Neural crest cell (in vitro differentiated cells): Measurements from ENCODE around the gene SLC38A5. TPM values are rescaled to one million over a fixed set of nuclear protein-coding genes. Genes with fewer than 3 reads are reported as not detected.
"Not testable (repeated sequence)": the region's sequence is repeated elsewhere in the genome, so short reads cannot be mapped to it uniquely, and the experiment has no call there.

Experiments used
- DNase-seq: peaks from one replicate; pipeline ENCODE4 v3.0.0; 2021; ENCODE audit warnings: low read depth, mixed read lengths, low spot score
- H3K27ac Mint-ChIP-seq: one replicate; pipeline ENCODE4 v1.8.0; 2021; ENCODE audit warnings: mild to moderate bottlenecking, mixed read lengths; ENCODE audit not compliant: unreplicated experiment
- H3K27me3 Mint-ChIP-seq: 2 replicates; pipeline ENCODE4 v1.8.0; 2021; ENCODE audit warnings: low read depth, mild to moderate bottlenecking, mixed read lengths
- H3K36me3 Mint-ChIP-seq: 2 replicates; pipeline ENCODE4 v1.8.0; 2021; ENCODE audit warnings: low read depth, mild to moderate bottlenecking, mixed read lengths
- H3K4me1 Mint-ChIP-seq: 2 replicates; pipeline ENCODE4 v1.8.0; 2021; ENCODE audit warnings: mixed read lengths
- H3K4me3 Mint-ChIP-seq: one replicate; pipeline ENCODE4 v1.8.0; 2021; ENCODE audit warnings: mild to moderate bottlenecking, mixed read lengths
- H3K9me3 Mint-ChIP-seq: 2 replicates; pipeline ENCODE4 v1.8.0; 2021; ENCODE audit warnings: mixed read lengths
- CTCF ChIP-seq: fragments of 200-600 bp; sonication (generic); conservative IDR thresholded peaks from 2 replicates; pipeline ENCODE4 v1.5.0; 2021; ENCODE audit warnings: antibody characterized with exemption, mild to moderate bottlenecking
- long read RNA-seq: library from polyadenylated mRNA; unstranded; transcript quantifications from one replicate; pipeline ENCODE4 v2.0.0, GENCODE V29; 2020
- total RNA-seq: library from RNA; stranded (reverse); gene quantifications from 2 replicates; pipeline ENCODE4 v1.2.1, GENCODE V29; 2021

Gene SLC38A5
- 6.5 and 8.8 TPM in 2 replicates for total RNA-seq
- long read RNA-seq = 0 reads

- Mint-ChIP-seq H3K27me3 (peaks cover 33% of the 10 kb centered on the region), H3K4me3 (peak within 1 kb of the TSS; percentile 32), H3K36me3 (peaks cover 6% of the 10 kb centered on the region), H3K4me1 (peaks cover 23% of the 10 kb centered on the region), H3K9me3 (no peaks in the 10 kb centered on the region), H3K27ac (no peak within 1 kb of the TSS)
- TF ChIP-seq CTCF = no peak
- DNase-seq = no peak
Observed at GRCh38 chrX:48470110-48470832, at the start of gene SLC38A5. SLC38A5 (minus strand) TSS chrX:48470260; CDS start chrX:48467924, 2,336 bp downstream.

DNA sequence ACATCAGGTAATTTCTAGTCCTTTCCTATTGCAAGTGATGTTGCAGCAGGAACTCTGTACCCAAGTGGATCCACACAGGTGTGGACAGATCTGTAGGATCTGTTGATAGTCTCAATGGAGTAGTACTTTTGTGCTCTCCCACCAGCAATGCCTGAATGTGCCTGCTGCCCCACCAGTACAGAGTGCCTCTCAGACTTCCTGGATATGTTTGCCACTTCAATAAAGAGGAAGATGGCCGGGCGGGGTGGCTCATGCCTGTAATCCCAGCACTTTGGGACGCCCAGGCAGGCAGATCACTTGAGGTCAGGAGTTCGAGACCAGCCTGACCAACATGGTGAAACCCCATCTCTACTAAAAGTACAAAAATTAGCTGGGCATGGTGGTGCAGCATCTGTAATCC lies 49.4 kb upstream of the SLC38A5 start:
- H3K4me3 Mint-ChIP-seq, H3K27me3 Mint-ChIP-seq, DNase-seq, H3K9me3 Mint-ChIP-seq, H3K27ac Mint-ChIP-seq: not testable (repeated sequence)
- Mint-ChIP-seq H3K36me3 (peaks cover 15% of the 10 kb centered on the region), H3K4me1 (peaks cover 16% of the 10 kb centered on the region)

GRCh38 chrX:48516987-48517386 lies 46.9 kb upstream of the SLC38A5 start:
- Mint-ChIP-seq H3K9me3 (peaks cover 3% of the 10 kb centered on the region), H3K27ac (no peak overlapping the region), H3K27me3 (no peaks in the 10 kb centered on the region), H3K36me3 (peaks cover 11% of the 10 kb centered on the region), H3K4me1 (peaks cover 11% of the 10 kb centered on the region), H3K4me3 (no peak overlapping the region)
- no peak for DNase-seq
- no peak for TF ChIP-seq CTCF

- H3K4me1 Mint-ChIP-seq = peaks cover 8% of the 10 kb centered on the region
- no peak for TF ChIP-seq CTCF
- H3K36me3 Mint-ChIP-seq = peaks cover 11% of the 10 kb centered on the region
- H3K27ac Mint-ChIP-seq = no peak overlapping the region
- H3K27me3 Mint-ChIP-seq = no peaks in the 10 kb centered on the region
- H3K9me3 Mint-ChIP-seq = peaks cover 3% of the 10 kb centered on the region
- DNase-seq = no peak
- no peak overlapping the region for H3K4me3 Mint-ChIP-seq
Observed at GRCh38 chrX:48516285-48516684, 46.2 kb upstream of the SLC38A5 start.

- TF ChIP-seq CTCF = no peak
- Mint-ChIP-seq H3K9me3 (peaks cover 3% of the 10 kb centered on the region), H3K27ac (no peak overlapping the region), H3K27me3 (no peaks in the 10 kb centered on the region), H3K4me3 (no peak overlapping the region), H3K36me3 (peaks cover 8% of the 10 kb centered on the region), H3K4me1 (peaks cover 3% of the 10 kb centered on the region)
- no peak for DNase-seq
Observed at GRCh38 chrX:48515842-48516241, 45.8 kb upstream of the SLC38A5 start.

- H3K27ac Mint-ChIP-seq = no peak overlapping the region
- DNase-seq = no peak
- no peak for TF ChIP-seq CTCF
- no peaks in the 10 kb centered on the region for H3K9me3 Mint-ChIP-seq
- peaks cover 6% of the 10 kb centered on the region for H3K36me3 Mint-ChIP-seq
- no peaks in the 10 kb centered on the region for H3K27me3 Mint-ChIP-seq
- no peak overlapping the region for H3K4me3 Mint-ChIP-seq
- H3K4me1 Mint-ChIP-seq = peaks cover 5% of the 10 kb centered on the region
Observed at GRCh38 chrX:48514868-48515460, 44.9 kb upstream of the SLC38A5 start.
